OCI-LY1 (cell line): ENCODE results near the gene PUS3.

Experiments
- EZH2 ChIP-seq: fragments of 200-600 bp; sonication (generic), shearing (Covaris generic); IDR thresholded peaks from 2 replicates; pipeline ENCODE4 v1.8.0; 2017; ENCODE audit warnings: borderline replicate concordance, mixed run types, mild to moderate bottlenecking, antibody characterized with exemption, low read length, moderate library complexity, mixed read lengths
- TF ChIP-seq, protein P1 (sequence below): fragments of 200-600 bp; sonication (generic), shearing (Covaris generic); IDR thresholded peaks from 2 replicates; pipeline ENCODE4 v1.5.1; 2017; ENCODE audit warnings: mild to moderate bottlenecking, antibody characterized with exemption, low read length, moderate library complexity, mixed read lengths

DNA sequence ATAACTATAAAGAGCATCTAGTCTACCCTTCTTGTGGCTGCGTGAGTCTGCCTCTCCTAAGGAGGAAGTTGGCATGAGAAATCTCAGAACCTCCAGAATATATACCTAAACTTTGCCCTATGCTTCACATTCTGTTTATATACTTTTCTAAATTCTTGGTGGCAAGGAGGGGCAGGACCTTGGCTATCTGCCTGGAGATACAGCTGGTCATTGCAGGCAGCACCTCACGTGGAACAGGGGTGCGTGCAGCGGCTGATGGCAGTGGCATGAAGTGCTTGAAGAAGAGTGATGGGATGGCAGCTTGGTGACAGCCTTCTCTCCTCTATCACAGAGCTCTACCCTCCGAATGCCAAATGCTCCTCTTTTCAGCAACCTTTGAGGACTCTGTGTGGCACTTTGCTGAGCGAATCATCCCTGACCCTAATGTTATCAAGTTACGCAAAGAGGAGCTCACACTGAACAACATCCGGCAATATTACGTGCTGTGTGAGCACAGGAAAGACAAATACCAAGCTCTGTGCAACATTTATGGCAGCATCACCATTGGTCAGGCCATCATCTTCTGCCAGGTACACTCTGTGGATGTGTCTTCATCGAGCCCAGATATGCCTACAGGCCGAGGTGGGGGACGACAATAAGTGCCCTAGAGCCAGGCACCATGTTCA lies 13.8 kb upstream of the PUS3 start:
- TF ChIP-seq, protein P1, sequence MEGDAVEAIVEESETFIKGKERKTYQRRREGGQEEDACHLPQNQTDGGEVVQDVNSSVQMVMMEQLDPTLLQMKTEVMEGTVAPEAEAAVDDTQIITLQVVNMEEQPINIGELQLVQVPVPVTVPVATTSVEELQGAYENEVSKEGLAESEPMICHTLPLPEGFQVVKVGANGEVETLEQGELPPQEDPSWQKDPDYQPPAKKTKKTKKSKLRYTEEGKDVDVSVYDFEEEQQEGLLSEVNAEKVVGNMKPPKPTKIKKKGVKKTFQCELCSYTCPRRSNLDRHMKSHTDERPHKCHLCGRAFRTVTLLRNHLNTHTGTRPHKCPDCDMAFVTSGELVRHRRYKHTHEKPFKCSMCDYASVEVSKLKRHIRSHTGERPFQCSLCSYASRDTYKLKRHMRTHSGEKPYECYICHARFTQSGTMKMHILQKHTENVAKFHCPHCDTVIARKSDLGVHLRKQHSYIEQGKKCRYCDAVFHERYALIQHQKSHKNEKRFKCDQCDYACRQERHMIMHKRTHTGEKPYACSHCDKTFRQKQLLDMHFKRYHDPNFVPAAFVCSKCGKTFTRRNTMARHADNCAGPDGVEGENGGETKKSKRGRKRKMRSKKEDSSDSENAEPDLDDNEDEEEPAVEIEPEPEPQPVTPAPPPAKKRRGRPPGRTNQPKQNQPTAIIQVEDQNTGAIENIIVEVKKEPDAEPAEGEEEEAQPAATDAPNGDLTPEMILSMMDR, result no peak
- TF ChIP-seq EZH2, result no peak
